ENCODE data around the gene HOMER2.

GRCh38 chr15:82852941-82853561 lies 99.5 kb downstream of the HOMER2 start:
- TF ChIP-seq EZH2 (IDR thresholded peaks at IDR 0.05; ENCODE audit: low read length, unreplicated experiment) (no peak), CTCF (conservative IDR thresholded peaks at IDR 0.05; ENCODE audit: low read depth, low read length) (no peak)

All from PC-3 (cell line).